ENCODE data around the gene KATNAL1.
"Not testable (repeated sequence)": the region's sequence is repeated elsewhere in the genome, so short reads cannot be mapped to it uniquely, and the experiment has no call there.

KATNAL1 gene

DNA sequence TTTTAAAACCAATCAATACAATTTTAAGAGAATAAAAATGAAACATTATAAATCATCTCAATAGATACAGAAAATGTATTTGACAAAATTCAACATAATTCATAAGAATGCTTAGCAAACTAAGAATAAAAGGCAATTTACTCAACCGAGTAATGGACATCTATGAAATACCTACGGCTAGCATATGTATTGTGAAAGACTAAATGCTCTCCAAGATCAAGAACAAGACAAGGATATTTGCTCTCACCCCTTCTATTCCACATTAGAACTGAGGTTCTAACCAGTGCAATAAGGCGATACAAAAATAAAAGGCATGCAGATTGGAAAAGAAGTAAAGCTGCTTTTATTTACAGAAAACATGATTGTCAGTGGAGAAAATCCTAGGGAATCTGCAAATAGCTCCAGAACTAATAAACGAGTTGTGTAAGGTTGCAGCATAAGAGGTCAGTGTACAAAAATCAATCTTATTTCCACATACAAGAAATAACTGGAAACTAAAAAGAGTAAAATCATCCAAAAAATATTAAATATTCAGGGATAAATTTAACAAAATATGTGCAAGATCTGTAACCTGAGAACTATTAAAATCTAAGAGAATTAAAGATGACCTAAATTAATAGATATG lies 16.4 kb downstream of the KATNAL1 start:
- no peak for DNase-seq

GRCh38 chr13:30289533-30289932 lies 17.8 kb downstream of the KATNAL1 start:
- DNase-seq: no peak

DNA sequence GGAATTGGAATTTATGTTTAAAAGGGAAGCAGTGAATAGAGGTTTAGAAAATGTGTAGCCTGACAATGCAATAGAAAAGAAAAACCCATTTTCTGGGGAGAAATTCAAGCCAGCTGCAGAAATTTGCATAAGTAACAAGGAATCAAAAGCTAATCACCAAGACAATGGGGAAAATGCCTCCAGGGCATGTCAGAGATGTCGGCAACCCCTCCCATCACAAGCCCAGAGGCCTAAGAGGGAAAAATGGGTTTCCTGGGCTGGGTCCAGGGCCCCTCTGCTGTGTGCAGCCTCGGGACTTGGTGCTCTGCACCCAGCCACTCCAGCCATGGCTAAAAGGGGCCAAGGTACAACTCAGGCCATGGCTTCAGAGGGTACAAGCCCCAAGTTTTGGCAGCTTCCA lies 21.3 kb downstream of the KATNAL1 start:
- DNase-seq: not testable (repeated sequence)

DNA sequence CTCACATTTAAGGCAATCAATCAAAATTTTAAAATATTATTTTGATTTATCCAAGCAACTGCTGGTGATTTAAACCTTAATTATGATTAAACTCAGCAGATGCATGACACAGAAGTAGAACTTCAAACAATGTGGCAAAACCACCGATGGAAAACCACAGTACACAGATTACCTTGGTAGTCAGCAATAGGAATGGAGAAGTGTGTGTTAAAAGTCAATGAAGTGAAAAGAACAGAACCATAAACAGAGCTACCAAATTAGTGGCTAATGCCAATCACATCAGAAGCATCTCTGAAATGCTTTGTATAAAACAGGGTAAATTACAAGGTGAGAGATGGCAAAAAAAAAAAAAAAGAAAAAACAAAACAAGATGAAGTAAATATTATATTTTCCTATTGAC lies 31.2 kb downstream of the KATNAL1 start:
- DNase-seq: no peak

- DNase-seq: no peak
These were observed 33.3 kb downstream of the KATNAL1 start for GRCh38 chr13:30274083-30274482.

- DNase-seq: not testable (repeated sequence)
These were observed 37.3 kb downstream of the KATNAL1 start for GRCh38 chr13:30270035-30270434.

DNA sequence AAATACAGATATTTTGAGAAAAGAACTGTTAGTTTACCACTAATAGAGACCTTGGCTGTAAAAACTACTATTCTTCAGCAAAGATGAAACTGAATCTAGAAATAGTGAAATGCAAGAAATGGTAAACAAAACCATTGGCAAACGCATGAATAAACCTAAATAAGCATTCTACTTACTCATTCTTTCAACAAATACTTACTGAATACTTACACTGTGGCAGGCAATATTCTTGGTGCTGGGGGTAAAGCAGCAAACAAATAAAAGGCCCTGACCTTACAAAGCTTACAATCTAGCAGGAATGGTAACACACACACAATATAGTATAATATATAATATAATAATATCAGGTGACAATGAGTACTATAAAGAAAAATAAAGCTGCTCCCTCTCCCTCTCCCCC lies 38.7 kb downstream of the KATNAL1 start:
- DNase-seq: no peak

DNA sequence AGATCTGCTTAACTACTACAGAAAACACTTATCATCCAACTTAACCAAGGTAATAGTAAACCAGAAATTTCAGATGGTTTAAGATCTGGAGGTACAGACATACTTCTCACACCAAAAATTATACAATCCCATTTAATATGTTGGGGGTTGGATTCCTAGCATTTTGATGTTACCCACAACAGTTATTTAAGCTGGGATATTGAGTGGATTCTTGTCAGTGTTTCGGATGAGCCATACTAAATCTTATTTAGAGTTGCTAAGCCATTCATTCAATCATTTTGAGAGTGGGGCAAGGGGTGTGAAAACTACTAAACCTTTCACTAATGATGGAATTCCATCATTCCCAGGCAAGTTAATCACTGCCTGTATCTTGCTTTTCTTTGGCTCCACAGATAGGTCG lies 40.6 kb downstream of the KATNAL1 start:
- DNase-seq: no peak

DNA sequence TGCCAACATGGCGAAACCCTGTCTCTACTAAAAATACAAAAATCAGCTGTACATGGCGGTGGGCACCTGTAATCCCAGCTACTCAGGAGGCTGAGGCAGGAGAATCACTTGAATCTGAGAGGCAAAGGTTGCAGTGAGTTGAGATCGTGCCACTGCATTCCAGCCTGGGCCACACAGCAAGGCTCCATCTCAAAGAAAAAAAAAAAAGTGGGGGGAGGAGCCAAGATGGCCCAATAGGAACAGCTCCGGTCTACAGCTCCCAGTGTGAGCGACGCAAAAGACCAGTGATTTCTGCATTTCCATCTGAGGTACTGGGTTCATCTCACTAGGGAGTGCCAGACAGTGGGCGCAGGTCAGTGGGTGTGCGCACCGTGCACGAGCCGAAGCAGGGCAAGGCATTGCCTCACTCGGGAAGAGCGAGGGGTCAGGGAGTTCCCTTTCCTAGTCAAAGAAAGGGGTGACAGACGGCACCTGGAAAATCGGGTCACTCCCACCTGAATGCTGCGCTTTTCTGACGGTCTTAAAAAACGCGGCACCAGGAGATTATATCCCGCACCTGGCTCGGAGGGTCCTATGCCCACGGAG lies 48.1 kb downstream of the KATNAL1 start:
- DNase-seq: not testable (repeated sequence)

DNA sequence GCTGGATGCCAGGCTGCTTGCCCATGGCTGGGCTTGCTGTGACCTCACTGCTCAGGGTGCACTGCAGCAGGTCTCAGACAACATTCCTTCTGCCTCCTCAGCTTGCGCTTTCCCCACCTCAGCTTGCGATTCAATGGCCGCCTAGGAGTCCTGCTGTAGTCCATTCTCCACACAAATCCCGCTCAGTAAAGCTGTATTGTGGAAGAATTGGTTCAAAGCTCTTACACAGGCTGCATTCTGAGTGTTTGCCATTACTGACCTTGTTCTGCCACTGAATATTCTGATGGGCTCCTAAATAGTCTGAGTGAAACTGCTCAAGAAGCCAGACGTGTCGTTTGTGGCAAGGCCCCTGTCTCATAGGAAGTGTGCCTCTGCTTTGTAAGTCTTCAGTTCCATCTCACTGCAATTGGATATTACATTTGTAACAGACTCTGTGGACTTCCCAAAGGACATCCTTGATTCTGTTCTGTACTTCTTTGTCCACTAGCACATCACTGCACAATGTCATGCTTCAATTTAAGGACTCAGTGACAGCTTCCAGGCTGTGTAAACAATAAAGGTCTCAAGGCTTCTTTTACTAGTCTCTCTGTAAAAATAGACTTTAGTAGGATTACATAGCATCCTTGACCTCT lies 49.8 kb downstream of the KATNAL1 start:
- DNase-seq: no peak

- DNase-seq: no peak
These were observed 50.5 kb downstream of the KATNAL1 start for GRCh38 chr13:30256713-30257467.

DNA sequence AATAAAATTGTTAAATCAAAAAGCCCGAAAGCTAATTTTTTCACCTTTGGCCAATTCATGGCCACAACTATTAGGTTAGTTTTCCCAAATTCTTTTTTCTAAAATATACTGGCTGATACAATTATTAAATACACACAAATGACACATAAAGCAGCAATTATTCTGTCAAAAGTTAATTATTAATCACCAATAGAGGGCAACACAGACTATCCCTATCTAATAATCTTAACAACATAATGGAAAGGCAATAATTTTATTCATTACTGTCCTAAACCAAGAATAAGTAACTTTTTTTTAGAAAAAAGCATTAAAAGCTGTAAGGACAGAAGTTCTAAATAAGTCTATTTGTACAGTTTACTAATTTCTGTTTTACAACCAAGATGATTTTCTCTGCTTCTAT lies 51.7 kb downstream of the KATNAL1 start:
- DNase-seq: no peak

- DNase-seq: no peak
These were observed 53.5 kb downstream of the KATNAL1 start for GRCh38 chr13:30253830-30254229.

DNA sequence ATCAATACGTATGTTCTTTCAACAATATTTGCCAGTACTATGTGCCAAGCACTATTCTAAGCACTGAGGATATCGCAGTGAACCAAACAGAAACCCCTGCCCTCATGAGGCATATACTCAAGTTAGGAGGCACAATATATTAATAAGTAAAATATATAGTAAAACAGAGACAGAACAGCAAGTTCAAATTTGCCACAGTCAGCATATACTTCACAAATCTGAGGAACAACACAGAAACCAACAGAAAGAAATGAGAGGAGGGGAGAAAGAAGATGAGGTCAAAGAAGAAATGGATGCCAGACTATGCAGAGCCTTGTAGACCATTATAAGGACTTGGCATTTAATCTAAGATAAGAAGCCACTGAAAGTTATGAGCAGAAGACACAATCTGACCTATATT lies 59.9 kb downstream of the KATNAL1 start:
- no peak for DNase-seq

GRCh38 chr13:30241532-30241931 lies 65.8 kb downstream of the KATNAL1 start:
- DNase-seq: no peak

DNA sequence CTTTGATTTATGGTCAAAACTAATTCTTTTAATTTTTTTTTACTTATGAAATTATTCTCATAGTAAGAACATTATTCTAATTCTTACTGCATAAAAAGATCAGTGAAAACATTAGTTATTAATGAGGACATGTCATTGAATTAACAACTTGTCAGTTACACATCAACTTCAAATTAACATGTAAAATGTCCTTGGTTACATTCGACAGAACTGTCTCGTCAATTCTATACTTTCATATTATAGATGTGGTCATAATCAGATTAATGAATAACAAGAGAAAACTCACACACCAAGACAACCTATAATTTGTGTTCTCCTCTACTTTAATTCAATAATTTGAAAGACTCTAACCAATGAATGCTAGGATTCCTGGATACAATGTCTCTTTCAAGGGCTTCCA lies 66.7 kb downstream of the KATNAL1 start:
- no peak for DNase-seq

- no peak for DNase-seq
These were observed 72.1 kb downstream of the KATNAL1 start for GRCh38 chr13:30235216-30235615.

GRCh38 chr13:30234619-30235162 lies 72.7 kb downstream of the KATNAL1 start:
- no peak for DNase-seq

DNA sequence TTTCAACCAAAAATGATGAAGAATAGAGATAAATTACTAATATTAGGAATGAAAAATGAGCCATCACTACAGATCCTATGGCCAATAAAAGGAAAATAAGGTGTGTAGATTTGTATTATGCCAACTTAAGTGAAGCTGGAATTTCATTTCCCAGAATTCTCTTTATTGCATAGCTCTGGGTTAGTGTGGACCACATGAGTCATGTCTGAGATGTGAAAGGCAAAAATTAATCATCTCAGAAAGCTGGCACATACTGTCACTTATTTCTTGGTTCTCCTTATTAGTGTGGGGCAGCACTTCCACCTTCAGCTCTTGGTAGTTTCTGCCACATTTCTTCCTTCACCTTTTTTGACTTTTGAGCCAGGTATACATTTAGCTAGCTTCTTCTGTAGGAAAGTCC lies 82.6 kb downstream of the KATNAL1 start:
- DNase-seq: no peak

- DNase-seq: no peak
These were observed 85.1 kb downstream of the KATNAL1 start for GRCh38 chr13:30222254-30222653.

DNA sequence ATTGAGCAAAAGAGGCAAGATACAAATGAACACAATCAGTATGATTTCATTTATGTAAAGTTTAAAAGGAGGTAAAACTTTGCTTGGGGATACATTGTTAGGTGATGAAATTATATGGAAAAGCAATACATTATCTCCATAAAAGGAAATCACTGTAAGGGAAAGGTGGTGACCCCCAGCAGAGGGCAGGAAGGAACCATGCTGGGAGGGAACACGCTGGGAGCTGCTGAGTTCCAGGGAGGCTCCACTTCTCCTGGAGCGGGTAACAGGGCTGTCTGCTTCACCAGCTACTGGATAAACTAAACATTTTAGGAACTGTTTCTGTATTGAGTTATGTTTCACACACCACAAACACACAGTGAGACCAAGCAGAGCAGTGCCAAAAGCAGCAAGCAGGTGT lies 91.2 kb downstream of the KATNAL1 start:
- no peak for DNase-seq

- DNase-seq: no peak
These were observed 95.1 kb downstream of the KATNAL1 start for GRCh38 chr13:30212256-30212655.

GRCh38 chr13:30211745-30212144 lies 95.6 kb downstream of the KATNAL1 start:
- no peak for DNase-seq

DNA sequence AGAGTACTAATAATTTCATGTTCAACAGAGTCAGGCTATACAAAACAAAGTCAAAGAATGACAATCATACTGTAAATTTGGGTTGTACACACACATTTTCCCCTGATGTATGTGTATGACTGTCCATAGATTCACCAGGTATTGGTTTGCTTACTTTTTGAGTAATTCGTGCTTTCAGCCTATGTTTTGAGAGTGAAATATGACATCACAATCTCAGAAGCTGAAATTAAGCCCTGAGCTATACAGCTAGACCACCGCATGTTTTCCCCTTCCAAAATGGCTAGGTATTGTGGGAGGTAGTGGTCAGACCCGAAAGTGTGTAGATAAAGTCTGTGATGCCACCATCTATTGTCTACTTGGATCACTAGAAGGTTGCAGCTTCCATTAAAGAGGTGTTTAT lies 102.8 kb downstream of the KATNAL1 start:
- DNase-seq: no peak

All from stimulated activated CD4-positive, alpha-beta T cell treated with anti-CD3 and anti-CD28 coated beads, Interleukin-4, amount 100 ng/mL, for 1 hour (primary cell).